ENCODE measurements around the gene SURF2.
A peak's percentile ranks its signal among the peaks of the same experiment; 100 is the strongest.

Gene SURF2

GRCh38 chr9:133348718-133349573, 7.4 kb upstream of the SURF2 start:
- Histone ChIP-seq H3K36me3 (ENCODE audit: low read depth) (peaks cover 81% of the 10 kb centered on the region), H3K27ac (ENCODE audit: poor library complexity, severe bottlenecking) (peak overlapping the region; percentile 93), H3K9me3 (ENCODE audit: severe bottlenecking) (no peaks in the 10 kb centered on the region), H3K27me3 (ENCODE audit: insufficient read depth, poor library complexity, severe bottlenecking) (no peaks in the 10 kb centered on the region), H3K4me1 (ENCODE audit: insufficient read depth, poor library complexity, severe bottlenecking) (peaks cover 7% of the 10 kb centered on the region), H3K4me3 (ENCODE audit: severe bottlenecking) (peak overlapping the region; percentile 93)
- DNase-seq (ENCODE audit: low spot score) (no peak), ATAC-seq (ENCODE audit: low read depth) (no peak)
- TF ChIP-seq CTCF (IDR thresholded peaks at IDR 0.05; ENCODE audit: poor library complexity, severe bottlenecking): no peak

- TF ChIP-seq CTCF (IDR thresholded peaks at IDR 0.05; ENCODE audit: poor library complexity, severe bottlenecking): no peak
- Histone ChIP-seq H3K4me3 (ENCODE audit: severe bottlenecking) (no peak overlapping the region), H3K36me3 (ENCODE audit: low read depth) (peaks cover 76% of the 10 kb centered on the region), H3K4me1 (ENCODE audit: insufficient read depth, poor library complexity, severe bottlenecking) (peaks cover 7% of the 10 kb centered on the region), H3K27ac (ENCODE audit: poor library complexity, severe bottlenecking) (peak overlapping the region; percentile 93), H3K27me3 (ENCODE audit: insufficient read depth, poor library complexity, severe bottlenecking) (no peaks in the 10 kb centered on the region), H3K9me3 (ENCODE audit: severe bottlenecking) (no peaks in the 10 kb centered on the region)
- DNase-seq (ENCODE audit: low spot score) (no peak), ATAC-seq (ENCODE audit: low read depth) (no peak)
Observed at GRCh38 chr9:133349965-133350616, 6.3 kb upstream of the SURF2 start.

- H3K4me3 ChIP-seq (ENCODE audit: severe bottlenecking): no peak overlapping the region
- no peaks in the 10 kb centered on the region for H3K9me3 ChIP-seq (ENCODE audit: severe bottlenecking)
- H3K27me3 ChIP-seq (ENCODE audit: insufficient read depth, poor library complexity, severe bottlenecking): no peaks in the 10 kb centered on the region
- no peak for TF ChIP-seq CTCF (IDR thresholded peaks at IDR 0.05; ENCODE audit: poor library complexity, severe bottlenecking)
- DNase-seq (ENCODE audit: low spot score): no peak
- ATAC-seq (ENCODE audit: low read depth): no peak
- peak overlapping the region; percentile 93 for H3K27ac ChIP-seq (ENCODE audit: poor library complexity, severe bottlenecking)
- peaks cover 63% of the 10 kb centered on the region for H3K36me3 ChIP-seq (ENCODE audit: low read depth)
- peaks cover 7% of the 10 kb centered on the region for H3K4me1 ChIP-seq (ENCODE audit: insufficient read depth, poor library complexity, severe bottlenecking)
Observed at GRCh38 chr9:133351526-133351907, 4.8 kb upstream of the SURF2 start.

GRCh38 chr9:133351908-133352634, 4.3 kb upstream of the SURF2 start:
- Histone ChIP-seq H3K9me3 (ENCODE audit: severe bottlenecking) (no peaks in the 10 kb centered on the region), H3K27me3 (ENCODE audit: insufficient read depth, poor library complexity, severe bottlenecking) (no peaks in the 10 kb centered on the region), H3K4me1 (ENCODE audit: insufficient read depth, poor library complexity, severe bottlenecking) (peaks cover 7% of the 10 kb centered on the region), H3K36me3 (ENCODE audit: low read depth) (peaks cover 63% of the 10 kb centered on the region), H3K27ac (ENCODE audit: poor library complexity, severe bottlenecking) (peak overlapping the region; percentile 93), H3K4me3 (ENCODE audit: severe bottlenecking) (no peak overlapping the region)
- DNase-seq (ENCODE audit: low spot score) (no peak), ATAC-seq (ENCODE audit: low read depth) (peak; percentile 11; the same call in 1 of the 3 replicates)
- peak; percentile 52 for TF ChIP-seq CTCF (IDR thresholded peaks at IDR 0.05; ENCODE audit: poor library complexity, severe bottlenecking)

Measured in RWPE2 (cell line).